Neural progenitor cell (in vitro differentiated cells): ENCODE data around the gene FKBP14.
A peak's percentile ranks its signal among the peaks of the same experiment; 100 is the strongest.
"Not testable (repeated sequence)": the region's sequence is repeated elsewhere in the genome, so short reads cannot be mapped to it uniquely, and the experiment has no call there.

ENCODE experiments used
- CTCF ChIP-seq: fragments of 200-600 bp; sonication (generic); IDR thresholded peaks from 2 replicates; pipeline ENCODE4 v1.5.1; 2017; ENCODE audit warnings: antibody characterized with exemption, mild to moderate bottlenecking
- EZH2 ChIP-seq: fragments of 200-600 bp; sonication (generic); IDR thresholded peaks from 2 replicates; pipeline ENCODE4 v1.6.1; 2017; ENCODE audit warnings: antibody characterized with exemption, mild to moderate bottlenecking, moderate library complexity
- EZH2phosphoT487 ChIP-seq: fragments of 200-600 bp; sonication (generic); IDR thresholded peaks from 2 replicates; pipeline ENCODE4 v1.6.1; 2017; ENCODE audit warnings: antibody characterized with exemption

DNA sequence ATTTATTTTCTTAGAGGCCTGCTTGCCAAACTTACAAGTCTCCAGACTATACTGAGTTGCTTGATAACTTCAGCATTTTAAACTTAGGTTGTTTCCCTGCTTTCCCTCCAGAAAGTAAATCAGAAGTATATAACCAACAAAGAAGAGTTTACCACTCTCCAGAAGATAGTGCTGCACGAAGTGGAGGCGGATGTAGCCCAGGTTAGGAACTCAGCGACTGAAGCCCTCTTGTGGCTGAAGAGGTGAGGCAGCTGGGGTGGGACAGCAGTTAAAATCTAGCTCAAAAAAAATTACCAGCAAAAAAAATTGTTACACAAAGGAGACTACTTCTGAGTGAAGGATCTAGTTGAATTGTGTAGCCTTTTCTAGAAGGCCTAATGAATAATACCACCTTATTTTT is 35.3 kb upstream of the FKBP14 start:
- TF ChIP-seq CTCF, result peak; percentile 56
- TF ChIP-seq EZH2phosphoT487, EZH2: not testable (repeated sequence)
